G401 (cell line): ENCODE results near the gene DHX32. TPM values are rescaled to one million over a fixed set of nuclear protein-coding genes. Genes with fewer than 3 reads are reported as not detected.

Experiments
- DNase-seq: peaks from one replicate; pipeline ENCODE4 v3.0.0-alpha.2; 2015; ENCODE audit warnings: low spot score
- in situ Hi-C: cut with HindIII; loops from 2 replicates; pipeline ENCODE4 v1.10.0; 2016; ENCODE audit warnings: low sequenced_read_pairs, mixed read lengths
- total RNA-seq: library from RNA; depleted of rRNA; stranded (reverse); fragments of >200 nt; shearing (Covaris generic); gene quantifications from 2 replicates; pipeline ENCODE4 v1.2.3, GENCODE V29; 2014; rRNA removed

DHX32 gene
- total RNA-seq, 1 experiment from 2014 or later = 63.2 TPM

DNA sequence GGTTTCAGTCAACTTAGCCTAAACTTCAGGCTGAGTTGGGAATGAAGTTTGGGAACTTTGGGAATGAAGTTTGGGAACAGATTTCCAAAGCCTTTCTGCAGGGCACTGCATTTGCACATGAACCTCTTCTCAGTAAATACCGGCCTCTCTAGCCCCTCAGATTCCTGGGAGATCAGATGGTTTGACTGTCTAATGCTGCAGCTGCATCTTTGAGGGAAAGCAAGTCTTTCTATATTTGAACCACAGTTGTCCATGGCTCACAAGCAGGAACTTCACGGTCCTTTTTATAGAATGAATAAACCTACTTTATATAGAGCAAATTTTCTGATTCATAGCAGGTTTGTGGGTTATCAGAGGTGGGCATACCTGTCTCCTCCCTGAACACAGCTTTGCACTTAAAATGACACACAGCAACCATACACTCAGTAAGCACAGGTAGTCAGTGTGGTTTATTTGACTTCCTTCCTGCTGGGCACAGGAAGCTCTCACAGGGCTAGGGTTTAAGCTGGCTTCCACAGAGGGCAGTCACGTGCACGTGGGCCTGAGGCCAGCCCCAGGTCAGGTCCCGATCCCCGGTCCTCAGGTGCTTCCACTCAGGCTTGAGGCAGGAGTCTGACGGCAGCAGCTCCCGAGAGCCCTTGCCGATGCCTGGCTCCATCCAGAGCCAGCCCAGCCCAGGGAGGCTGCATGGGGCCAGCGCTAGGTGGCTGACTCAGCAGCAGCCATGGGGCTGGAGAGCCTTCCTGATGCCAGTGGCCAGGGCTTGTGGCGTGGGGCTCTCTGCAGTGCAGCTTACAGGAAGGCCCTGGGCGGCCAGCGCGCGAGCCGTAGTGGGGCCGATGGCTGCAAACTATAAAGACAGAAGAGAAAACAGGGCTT is 92.7 kb downstream of the DHX32 start:
- in situ Hi-C loops = no loop called here
- no peak for DNase-seq

Other genes starting within 250 kb of the DHX32 start
- not detected in 2 replicates for gene TEX36, start 198.1 kb downstream of the DHX32 start, total RNA-seq
- gene EDRF1, start 161.6 kb downstream of the DHX32 start, total RNA-seq = 31.0 and 31.1 TPM in 2 replicates
- gene MMP21, start 105.5 kb downstream of the DHX32 start, total RNA-seq = not detected in 2 replicates
- 143 and 148 TPM in 2 replicates for gene UROS, start 58.0 kb downstream of the DHX32 start, total RNA-seq
- 88.8 and 146 TPM in 2 replicates for gene BCCIP, start 57.7 kb downstream of the DHX32 start, total RNA-seq
- 3.1 and 4.8 TPM in 2 replicates for gene FANK1, start 15.3 kb upstream of the DHX32 start, total RNA-seq